GM12878 (cell line): ENCODE data around the gene RELL2. TPM values are rescaled to one million over a fixed set of nuclear protein-coding genes. Genes with fewer than 3 reads are reported as not detected.

Experiments
- ATAC-seq: fragments of 200-7000 bp; cut with Tn5 transposase; 3 replicates; pipeline ENCODE4 v1.9.1; 2020; ENCODE audit warnings: mild to moderate bottlenecking, moderate library complexity
- BruUV-seq: library from RNA; stranded (reverse); fragments of 400-500 nt; replicated peaks from 2 replicates; lab custom pipeline; 2021; lab: Mats Ljungman, UMichigan
- CTCF ChIA-PET: fragments of 300-600 bp; sonication (Branson Sonifier 250); formaldehyde crosslinking; extraction: SDS; loops from one replicate; lab custom pipeline; 2021; ENCODE audit warnings: inconsistent platforms; lab: Yijun Ruan, JAX
- POLR2A ChIA-PET: fragments of 350-600 bp; formaldehyde crosslinking; extraction: SDS; loops from one replicate; lab custom pipeline; 2021; ENCODE audit warnings: inconsistent platforms; lab: Charles Lee
- RAD21 ChIA-PET: fragments of 300-600 bp; sonication (Branson Sonifier 250); formaldehyde crosslinking; loops from one replicate; lab custom pipeline; 2023; ENCODE audit warnings: antibody characterized with exemption; ENCODE audit not compliant: unreplicated experiment; lab: Charles Lee
- SMC1A ChIA-PET: fragments of 300-600 bp; sonication (Branson Sonifier 250); formaldehyde crosslinking; loops from one replicate; lab custom pipeline; 2023; ENCODE audit not compliant: unreplicated experiment, uncharacterized antibody; lab: Charles Lee
- DNase-seq: peaks from one replicate; pipeline ENCODE4 v3.0.0-alpha.2; 2011; ENCODE audit warnings: low read depth, low spot score
- FAIRE-seq: peaks from 3 replicates; lab custom pipeline; 2011; peaks lifted over from hg19 to GRCh38; lab: Jason Lieb, UNC
- H2AFZ ChIP-seq: 2 replicates; pipeline ENCODE4 v1.6.0; 2011; ENCODE audit warnings: low read depth, low read length, control low read depth; ENCODE audit not compliant: control insufficient read depth
- H3K27ac ChIP-seq: 2 replicates; pipeline ENCODE4 v1.5.1; 2011; ENCODE audit warnings: control low read depth; ENCODE audit not compliant: control insufficient read depth, insufficient read depth
- H3K27me3 ChIP-seq, 2 experiments: replicated peaks in 1 of 2; 2 replicates each; pipeline versions ENCODE4 v1.6.0 to v1.6.1; 2011; ENCODE audit warnings: low read length in 1 of 2; ENCODE audit not compliant: control insufficient read depth in 2 of 2, insufficient read depth in 2 of 2
- H3K36me3 ChIP-seq, 2 experiments: 2 replicates each; pipeline ENCODE4 v1.5.1; 2011; ENCODE audit warnings: low read length in 1 of 2; ENCODE audit not compliant: control insufficient read depth in 2 of 2, insufficient read depth in 2 of 2
- H3K4me1 ChIP-seq: 2 replicates; pipeline ENCODE4 v1.6.1; 2011; ENCODE audit warnings: mild to moderate bottlenecking, low read length, moderate library complexity, mixed read lengths; ENCODE audit not compliant: control insufficient read depth, insufficient read depth
- H3K4me2 ChIP-seq: 2 replicates; pipeline ENCODE4 v1.6.0; 2011; ENCODE audit warnings: control low read depth; ENCODE audit not compliant: control insufficient read depth, insufficient read depth
- H3K4me3 ChIP-seq: fragments of 200-600 bp; sonication (generic); 2 replicates; pipeline ENCODE4 v1.5.1; 2016
- H3K79me2 ChIP-seq: 2 replicates; pipeline ENCODE4 v1.6.0; 2011; ENCODE audit warnings: low read length; ENCODE audit not compliant: control insufficient read depth, insufficient read depth
- H3K9ac ChIP-seq: 2 replicates; pipeline ENCODE4 v1.8.0; 2011; ENCODE audit warnings: low read length, control low read depth, mixed read lengths; ENCODE audit not compliant: control insufficient read depth, insufficient read depth
- H3K9me3 ChIP-seq: replicated peaks from 3 replicates; pipeline ENCODE4 v1.5.1; 2011; ENCODE audit warnings: mild to moderate bottlenecking, low read length; ENCODE audit not compliant: control insufficient read depth, insufficient read depth
- H4K20me1 ChIP-seq: 2 replicates; pipeline ENCODE4 v1.6.0; 2011; ENCODE audit not compliant: control insufficient read depth, insufficient read depth
- BCL11A ChIP-seq: IDR thresholded peaks from 2 replicates; pipeline ENCODE4 v1.6.1; 2011; ENCODE audit warnings: low read depth, low read length
- BMI1 ChIP-seq: fragments of 450-650 bp; IDR thresholded peaks from 2 replicates; pipeline ENCODE4 v1.6.1; 2016; ENCODE audit warnings: mild to moderate bottlenecking, moderate library complexity, borderline replicate concordance
- EED ChIP-seq: sonication (generic); IDR thresholded peaks from 2 replicates; pipeline ENCODE4 v1.6.1; 2016; ENCODE audit warnings: antibody characterized with exemption, low read depth
- GATAD2B ChIP-seq: fragments of 450-650 bp; conservative IDR thresholded peaks from 2 replicates; pipeline ENCODE4 v1.6.1; 2017; ENCODE audit warnings: low read depth, mild to moderate bottlenecking, moderate library complexity
- HDAC6 ChIP-seq: fragments of 200-600 bp; sonication (generic); IDR thresholded peaks from one replicate; pipeline ENCODE4 v1.8.0; 2017; ENCODE audit warnings: antibody characterized with exemption; ENCODE audit not compliant: unreplicated experiment
- IKZF1 ChIP-seq: fragments of 450-650 bp; conservative IDR thresholded peaks from 2 replicates; pipeline ENCODE4 v1.6.1; 2017; ENCODE audit warnings: antibody characterized with exemption, mild to moderate bottlenecking
- IKZF2 ChIP-seq, 2 experiments: fragments of 450-650 bp; IDR thresholded peaks; 2 replicates each; pipeline ENCODE4 v1.6.1; 2017; ENCODE audit warnings: mild to moderate bottlenecking in 2 of 2, moderate library complexity in 2 of 2
- PAX8 ChIP-seq: fragments of 450-650 bp; IDR thresholded peaks from 2 replicates; pipeline ENCODE4 v1.6.1; 2017; ENCODE audit warnings: mild to moderate bottlenecking, moderate library complexity
- RUNX3 ChIP-seq: IDR thresholded peaks from 2 replicates; pipeline ENCODE4 v1.6.1; 2012; ENCODE audit warnings: low read length, inconsistent platforms
- SPI1 ChIP-seq: IDR thresholded peaks from 2 replicates; pipeline ENCODE4 v1.6.1; 2011; ENCODE audit warnings: low read depth, mild to moderate bottlenecking, low read length, moderate library complexity, borderline replicate concordance; ENCODE audit not compliant: insufficient read depth
- TBL1XR1 ChIP-seq: IDR thresholded peaks from 2 replicates; pipeline ENCODE4 v1.6.1; 2012; ENCODE audit warnings: low read depth, low read length, improper control_type of control experiment
- in situ Hi-C: fragments of 300-500 bp; cut with MboI; formaldehyde crosslinking; loops from 9 replicates; pipeline ENCODE4 v1.14.3; 2018; ENCODE audit warnings: mixed read lengths
- intact Hi-C: fragments of 100-400 bp; cut with micrococcal nuclease; formaldehyde crosslinking; loops from one replicate; pipeline ENCODE4 v1.14.2; 2022; ENCODE audit not compliant: unreplicated experiment
- polyA plus RNA-seq, 11 experiments: library from polyadenylated mRNA; depleted of rRNA in 4 of 11; unstranded in 6 of 11; stranded (reverse) in 5 of 11; fragments of >200 nt; fragmentation: Nextera tagmentation in 4 of 11; fragmentation: Illumina TruSeq in 1 of 11; extraction: Ambion mirVana in 4 of 11; extraction: Trizol in 1 of 11; gene quantifications; 1 replicate in 1 of 11; 2 replicates in 10 of 11; pipeline versions ENCODE4 v1.2.1 to v1.2.3, GENCODE V29; 2011 to 2016; ENCODE audit warnings: inconsistent platforms in 2 of 11, missing spikeins in 2 of 11, low read depth in 1 of 11
- total RNA-seq, 4 experiments: library from RNA; depleted of rRNA in 3 of 4; stranded (reverse); fragments of >200 nt in 3 of 4; fragmentation: Illumina TruSeq in 1 of 4; extraction: Trizol in 1 of 4; gene quantifications; 2 replicates each; pipeline versions ENCODE4 v1.2.1 to v1.2.3, GENCODE V29; 2013 to 2021

The RELL2 gene
- total and polyA plus RNA-seq, 10 of the 15 experiments (the other 5 are each of a cell fraction or from before 2014, with no cell fraction given), result 0.23 to 21.4 (median 7.1) TPM

DNA sequence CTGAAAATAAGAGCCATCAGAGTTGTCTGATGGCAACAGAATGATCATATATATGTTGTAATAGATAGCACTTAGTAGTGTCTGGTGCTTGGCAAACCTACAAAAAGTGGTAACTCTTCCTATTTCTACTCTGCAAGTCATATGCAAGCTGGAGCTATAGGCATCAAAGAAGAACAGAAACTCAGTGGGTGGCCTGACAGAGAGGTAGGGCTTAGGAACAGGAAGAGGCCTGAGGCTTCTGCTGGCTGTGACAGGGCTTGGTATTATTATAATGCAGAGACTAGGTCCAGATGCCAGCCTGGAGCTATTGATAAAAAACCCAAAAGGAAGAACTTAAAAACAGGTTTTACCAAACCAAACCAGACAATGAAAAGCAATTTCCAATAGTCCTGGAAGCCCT is 13.6 kb upstream of the RELL2 start:
- no peak overlapping the region for H2AFZ ChIP-seq
- peaks cover 4% of the 10 kb centered on the region for H3K79me2 ChIP-seq
- ATAC-seq (peak; percentile 75), FAIRE-seq (peak; percentile 92), DNase-seq (peak; percentile 60)
- peaks cover 14% of the 10 kb centered on the region for H3K4me1 ChIP-seq
- TF ChIP-seq EED, result 0 out of 2 replicates have a peak, but pooled peaks have one; percentile 15
- peak; percentile 25; the same call in 1 of the 2 replicates for TF ChIP-seq IKZF1
- TF ChIP-seq IKZF2 (IDR thresholded peaks at IDR 0.05), result peak in 1 of 2 experiments; percentile 18; a peak in 2 of 4 replicates
- TF ChIP-seq SPI1, result peak; percentile 87
- no peak for TF ChIP-seq TBL1XR1
- no peak for TF ChIP-seq PAX8
- TF ChIP-seq RUNX3, result 0 out of 2 replicates have a peak, but pooled peaks have one; percentile 37
- TF ChIP-seq GATAD2B, result no peak
- no peak for TF ChIP-seq BMI1
- 0 out of 2 replicates have a peak, but pooled peaks have one; percentile 31 for TF ChIP-seq BCL11A
- no peak for TF ChIP-seq HDAC6
- H3K27me3 ChIP-seq, result no peaks in the 10 kb centered on the region
- no peaks in the 10 kb centered on the region for H3K9me3 ChIP-seq
- H3K4me3 ChIP-seq, result no peak overlapping the region
- CTCF ChIA-PET, result interaction anchor here (0.8 to 15.5 kb wide), 13 partner anchors 9 to 256 kb away, joined by 3 to 517 read pairs (median 4); partner anchors contain the start of genes HDAC3 and RELL2
- intact Hi-C loops, result no loop called here
- H4K20me1 ChIP-seq, result no peaks in the 10 kb centered on the region
- H3K36me3 ChIP-seq, result peaks cover 16 to 38% of the 10 kb centered on the region in 2 experiments
- H3K27ac ChIP-seq, result peak overlapping the region; percentile 81
- in situ Hi-C loops, result loop anchor here (25.0 kb wide), 2 partner anchors 1211 to 1586 kb away; partner anchors contain the start of genes ANKHD1 and NRG2
- RAD21 ChIA-PET, result interaction anchor here (1.0 to 3.7 kb wide), 11 partner anchors 11 to 346 kb away, joined by 3 to 79 read pairs (median 4); partner anchors contain the start of genes FCHSD1, HDAC3, RELL2 and RNF14
- H3K9ac ChIP-seq, result 0 out of 2 replicates have a peak overlapping the region, but pooled peaks have one; percentile 15
- POLR2A ChIA-PET, result interaction anchor here (0.9 to 13.9 kb wide), 8 partner anchors 10 to 42 kb away, joined by 4 to 215 read pairs (median 6); partner anchors contain the start of genes FCHSD1, HDAC3 and RELL2
- BruUV-seq, result no TSS peak
- H3K4me2 ChIP-seq, result peak overlapping the region; percentile 70
- SMC1A ChIA-PET, result interaction anchor here (0.9 to 14.0 kb wide), 7 partner anchors 10 to 59 kb away, joined by 3 to 245 read pairs (median 4); partner anchors contain the start of genes HDAC3 and RELL2
